Breast epithelium (tissue), 3 donors: ENCODE data around the gene RBM18. TPM values are rescaled to one million over a fixed set of nuclear protein-coding genes. Genes with fewer than 3 reads are reported as not detected.

Source experiments
- total RNA-seq, 3 donors: library from RNA; depleted of rRNA; stranded (reverse); fragments of >200 nt; gene quantifications; one replicate each; pipeline ENCODE4 v1.1.0, GENCODE V29; 2016

Gene RBM18
- total RNA-seq, 3 donors from 2014 or later: 10.4 to 20.9 (median 13.4) TPM

Other genes with a start within 250 kb of the RBM18 start
- gene TTLL11, start 171.5 kb downstream of the RBM18 start, total RNA-seq: 10 to 100 TPM in 1 of 3 donors, 1 to 10 TPM in 2; 9.0 to 12.1 (median 10.0) TPM
- 10 to 100 TPM; 30.4 to 37.5 (median 30.5) TPM for gene NDUFA8, start 105.1 kb downstream of the RBM18 start, total RNA-seq
- not detected for gene MORN5, start 104.9 kb downstream of the RBM18 start, total RNA-seq
- 1 to 10 TPM; 1.8 to 9.8 (median 4.8) TPM for gene LHX6, start 35.9 kb downstream of the RBM18 start, total RNA-seq
- gene MRRF, start within 50 bp of the RBM18 start, total RNA-seq: 10 to 100 TPM; 32.5 to 55.3 (median 44.9) TPM
- 1 to 10 TPM; 2.6 to 8.0 (median 4.5) TPM for gene PTGS1, start 106.2 kb upstream of the RBM18 start, total RNA-seq
- gene OR1J1, start 213.1 kb upstream of the RBM18 start, total RNA-seq: not detected
- gene OR1J2, start 246.0 kb upstream of the RBM18 start, total RNA-seq: not detected